ENCODE results near the gene SH3RF3.

Gene SH3RF3

GRCh38 chr2:109508556-109508955 is 379.6 kb downstream of the SH3RF3 start:
- Histone ChIP-seq H3K14ac (ENCODE audit: low read length) (no peak overlapping the region), H3K36me3 (replicated peaks in 1 of 2; ENCODE audit: control insufficient read depth in 2 of 2, insufficient read depth in 2 of 2, low read length in 2 of 2) (no peaks in the 10 kb centered on the region), H4K91ac (ENCODE audit: low read depth, low read length, poor library complexity) (no peak overlapping the region), H3K9me3 (replicated peaks in 1 of 2; ENCODE audit: control insufficient read depth in 2 of 2, insufficient read depth in 1 of 2, low read depth in 1 of 2, low read length in 2 of 2) (peaks cover 7 to 13% of the 10 kb centered on the region in 2 donors), H2BK120ac (ENCODE audit: low read depth, low read length) (no peak overlapping the region), H4K8ac (ENCODE audit: low read depth, low read length) (no peak overlapping the region), H3K4me3 (ENCODE audit: low read length in 2 of 2) (no peak overlapping the region), H3K9ac (ENCODE audit: low read depth, low read length, poor library complexity) (no peak overlapping the region), H2AK5ac (ENCODE audit: low read depth, low read length) (no peak overlapping the region), H3K79me1 (ENCODE audit: low read depth, low read length) (peaks cover 4% of the 10 kb centered on the region), H3K27ac (replicated peaks; ENCODE audit: low read length) (no peak overlapping the region), H3K27me3 (ENCODE audit: control insufficient read depth in 3 of 3, insufficient read depth in 3 of 3, low read depth in 1 of 3, low read length in 3 of 3) (peaks cover 0 to 13% (median 0%) of the 10 kb centered on the region in 3 experiments), H2AFZ (ENCODE audit: low read length) (no peak overlapping the region), H2BK5ac (ENCODE audit: low read length) (no peak overlapping the region), H3K23ac (ENCODE audit: low read depth, low read length, poor library complexity) (no peak overlapping the region), H3K4ac (ENCODE audit: low read length) (no peak overlapping the region), H3K18ac (ENCODE audit: low read length) (no peak overlapping the region), H2BK15ac (ENCODE audit: low read length) (no peak overlapping the region), H2BK12ac (ENCODE audit: low read length) (no peak overlapping the region), H3K4me2 (ENCODE audit: insufficient read depth, low read length, poor library complexity, severe bottlenecking) (no peak overlapping the region), H3K4me1 (ENCODE audit: control insufficient read depth in 2 of 2, insufficient read depth in 1 of 2, low read depth in 1 of 2, low read length in 2 of 2) (no peaks in the 10 kb centered on the region)
- no CpG with 5 or more reads among the region's 8 CpGs for WGBS, 2 donors (ENCODE audit: extremely low coverage in 2 of 2, insufficient read length in 2 of 2, insufficient replicate concordance in 1 of 2)
- no peak for DNase-seq (ENCODE audit: low spot score)

GRCh38 chr2:109510136-109511028 is 381.4 kb downstream of the SH3RF3 start:
- H2BK15ac ChIP-seq (ENCODE audit: low read length) = no peak overlapping the region
- H3K4me1 ChIP-seq (ENCODE audit: control insufficient read depth in 2 of 2, insufficient read depth in 1 of 2, low read depth in 1 of 2, low read length in 2 of 2) = no peaks in the 10 kb centered on the region
- peak overlapping the region; percentile 65 for H3K23ac ChIP-seq (ENCODE audit: low read depth, low read length, poor library complexity)
- H3K4ac ChIP-seq (ENCODE audit: low read length) = no peak overlapping the region
- H3K79me1 ChIP-seq (ENCODE audit: low read depth, low read length) = peaks cover 4% of the 10 kb centered on the region
- no peak overlapping the region for H2BK5ac ChIP-seq (ENCODE audit: low read length)
- H2BK12ac ChIP-seq (ENCODE audit: low read length) = no peak overlapping the region
- no peak overlapping the region for H3K4me2 ChIP-seq (ENCODE audit: insufficient read depth, low read length, poor library complexity, severe bottlenecking)
- H4K8ac ChIP-seq (ENCODE audit: low read depth, low read length) = no peak overlapping the region
- peaks cover 7 to 10% of the 10 kb centered on the region in 2 donors for H3K9me3 ChIP-seq (replicated peaks in 1 of 2; ENCODE audit: control insufficient read depth in 2 of 2, insufficient read depth in 1 of 2, low read depth in 1 of 2, low read length in 2 of 2)
- H3K14ac ChIP-seq (ENCODE audit: low read length) = no peak overlapping the region
- DNase-seq (ENCODE audit: low spot score) = peak; percentile 70
- peaks cover 0 to 22% (median 0%) of the 10 kb centered on the region in 3 experiments for H3K27me3 ChIP-seq (ENCODE audit: control insufficient read depth in 3 of 3, insufficient read depth in 3 of 3, low read depth in 1 of 3, low read length in 3 of 3)
- H2AFZ ChIP-seq (ENCODE audit: low read length) = no peak overlapping the region
- H2BK120ac ChIP-seq (ENCODE audit: low read depth, low read length) = no peak overlapping the region
- H3K9ac ChIP-seq (ENCODE audit: low read depth, low read length, poor library complexity) = no peak overlapping the region
- H3K4me3 ChIP-seq (ENCODE audit: low read length in 2 of 2) = no peak overlapping the region
- no CpG with 5 or more reads among the region's 19 CpGs for WGBS, 2 donors (ENCODE audit: extremely low coverage in 2 of 2, insufficient read length in 2 of 2, insufficient replicate concordance in 1 of 2)
- H2AK5ac ChIP-seq (ENCODE audit: low read depth, low read length) = peak overlapping the region; percentile 76
- no peaks in the 10 kb centered on the region for H3K36me3 ChIP-seq (replicated peaks in 1 of 2; ENCODE audit: control insufficient read depth in 2 of 2, insufficient read depth in 2 of 2, low read length in 2 of 2)
- no peak overlapping the region for H4K91ac ChIP-seq (ENCODE audit: low read depth, low read length, poor library complexity)
- H3K18ac ChIP-seq (ENCODE audit: low read length) = peak overlapping the region; percentile 27
- no peak overlapping the region for H3K27ac ChIP-seq (replicated peaks; ENCODE audit: low read length)

GRCh38 chr2:109511168-109511567 is 382.2 kb downstream of the SH3RF3 start:
- H4K91ac ChIP-seq (ENCODE audit: low read depth, low read length, poor library complexity) = no peak overlapping the region
- no peak overlapping the region for H2AK5ac ChIP-seq (ENCODE audit: low read depth, low read length)
- no peak overlapping the region for H2BK120ac ChIP-seq (ENCODE audit: low read depth, low read length)
- peaks cover 0 to 29% (median 0%) of the 10 kb centered on the region in 3 experiments for H3K27me3 ChIP-seq (ENCODE audit: control insufficient read depth in 3 of 3, insufficient read depth in 3 of 3, low read depth in 1 of 3, low read length in 3 of 3)
- H3K4me2 ChIP-seq (ENCODE audit: insufficient read depth, low read length, poor library complexity, severe bottlenecking) = no peak overlapping the region
- H3K23ac ChIP-seq (ENCODE audit: low read depth, low read length, poor library complexity) = no peak overlapping the region
- H3K14ac ChIP-seq (ENCODE audit: low read length) = no peak overlapping the region
- H2AFZ ChIP-seq (ENCODE audit: low read length) = no peak overlapping the region
- no peak overlapping the region for H2BK5ac ChIP-seq (ENCODE audit: low read length)
- H3K18ac ChIP-seq (ENCODE audit: low read length) = no peak overlapping the region
- peak overlapping the region; percentile 47 for H3K9ac ChIP-seq (ENCODE audit: low read depth, low read length, poor library complexity)
- no CpG with 5 or more reads among the region's 3 CpGs for WGBS, 2 donors (ENCODE audit: extremely low coverage in 2 of 2, insufficient read length in 2 of 2, insufficient replicate concordance in 1 of 2)
- H2BK12ac ChIP-seq (ENCODE audit: low read length) = no peak overlapping the region
- H3K4ac ChIP-seq (ENCODE audit: low read length) = no peak overlapping the region
- no peaks in the 10 kb centered on the region for H3K4me1 ChIP-seq (ENCODE audit: control insufficient read depth in 2 of 2, insufficient read depth in 1 of 2, low read depth in 1 of 2, low read length in 2 of 2)
- H3K79me1 ChIP-seq (ENCODE audit: low read depth, low read length) = peaks cover 4% of the 10 kb centered on the region
- H3K4me3 ChIP-seq (ENCODE audit: low read length in 2 of 2) = no peak overlapping the region
- H3K36me3 ChIP-seq (replicated peaks in 1 of 2; ENCODE audit: control insufficient read depth in 2 of 2, insufficient read depth in 2 of 2, low read length in 2 of 2) = no peaks in the 10 kb centered on the region
- no peak overlapping the region for H3K27ac ChIP-seq (replicated peaks; ENCODE audit: low read length)
- no peak for DNase-seq (ENCODE audit: low spot score)
- no peak overlapping the region for H2BK15ac ChIP-seq (ENCODE audit: low read length)
- H3K9me3 ChIP-seq (replicated peaks in 1 of 2; ENCODE audit: control insufficient read depth in 2 of 2, insufficient read depth in 1 of 2, low read depth in 1 of 2, low read length in 2 of 2) = peaks cover 2 to 5% of the 10 kb centered on the region in 2 donors
- H4K8ac ChIP-seq (ENCODE audit: low read depth, low read length) = no peak overlapping the region

- Histone ChIP-seq H2AFZ (ENCODE audit: low read length) (no peak overlapping the region), H3K36me3 (replicated peaks in 1 of 2; ENCODE audit: control insufficient read depth in 2 of 2, insufficient read depth in 2 of 2, low read length in 2 of 2) (no peaks in the 10 kb centered on the region), H3K4me2 (ENCODE audit: insufficient read depth, low read length, poor library complexity, severe bottlenecking) (no peak overlapping the region), H3K23ac (ENCODE audit: low read depth, low read length, poor library complexity) (no peak overlapping the region), H2AK5ac (ENCODE audit: low read depth, low read length) (peak overlapping the region; percentile 34), H2BK5ac (ENCODE audit: low read length) (no peak overlapping the region), H3K4me3 (ENCODE audit: low read length in 2 of 2) (no peak overlapping the region), H3K79me1 (ENCODE audit: low read depth, low read length) (peaks cover 4% of the 10 kb centered on the region), H3K9me3 (replicated peaks in 1 of 2; ENCODE audit: control insufficient read depth in 2 of 2, insufficient read depth in 1 of 2, low read depth in 1 of 2, low read length in 2 of 2) (peaks cover 2 to 5% of the 10 kb centered on the region in 2 donors), H3K4me1 (ENCODE audit: control insufficient read depth in 2 of 2, insufficient read depth in 1 of 2, low read depth in 1 of 2, low read length in 2 of 2) (no peaks in the 10 kb centered on the region), H2BK120ac (ENCODE audit: low read depth, low read length) (no peak overlapping the region), H4K91ac (ENCODE audit: low read depth, low read length, poor library complexity) (no peak overlapping the region), H2BK12ac (ENCODE audit: low read length) (no peak overlapping the region), H4K8ac (ENCODE audit: low read depth, low read length) (no peak overlapping the region), H2BK15ac (ENCODE audit: low read length) (no peak overlapping the region), H3K18ac (ENCODE audit: low read length) (no peak overlapping the region), H3K27ac (replicated peaks; ENCODE audit: low read length) (no peak overlapping the region), H3K27me3 (ENCODE audit: control insufficient read depth in 3 of 3, insufficient read depth in 3 of 3, low read depth in 1 of 3, low read length in 3 of 3) (peaks cover 0 to 29% (median 0%) of the 10 kb centered on the region in 3 experiments), H3K4ac (ENCODE audit: low read length) (no peak overlapping the region), H3K9ac (ENCODE audit: low read depth, low read length, poor library complexity) (no peak overlapping the region), H3K14ac (ENCODE audit: low read length) (no peak overlapping the region)
- no CpG with 5 or more reads among the region's 5 CpGs for WGBS, 2 donors (ENCODE audit: extremely low coverage in 2 of 2, insufficient read length in 2 of 2, insufficient replicate concordance in 1 of 2)
- DNase-seq (ENCODE audit: low spot score) = no peak
Observed at GRCh38 chr2:109512076-109512475, 383.1 kb downstream of the SH3RF3 start.
